ENCODE results near the gene SULT1C4. TPM values are rescaled to one million over a fixed set of nuclear protein-coding genes. Genes with fewer than 3 reads are reported as not detected.

Gene SULT1C4
- polyA plus RNA-seq, 2 donors: 0.12 to 0.27 TPM

DNA sequence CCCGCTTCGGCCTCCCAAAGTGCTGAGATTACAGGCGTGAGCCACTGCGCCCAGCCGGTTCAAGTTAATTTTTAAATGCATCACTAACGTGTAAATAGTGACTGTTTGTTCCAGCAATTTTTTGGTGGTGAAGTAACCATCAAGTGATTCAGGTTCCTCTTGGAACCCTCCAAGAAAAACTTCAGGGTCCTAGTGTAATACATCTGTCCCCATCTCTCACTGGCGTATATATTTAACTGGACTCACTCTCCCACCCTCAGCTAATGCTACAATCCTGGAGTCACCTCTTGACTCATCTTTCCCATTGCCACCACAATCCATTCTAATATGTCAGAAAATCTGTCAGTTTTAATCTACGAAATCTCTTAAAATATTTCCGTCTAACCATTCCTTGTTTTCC is 10.3 kb downstream of the SULT1C4 start:
- WGBS, 2 donors: 87 to 91% methylated on average over 9 of the region's 9 CpGs
- no peak overlapping the region for H3K27ac ChIP-seq (ENCODE audit: low read depth in 2 of 2, low read length in 1 of 2)
- no peaks in the 10 kb centered on the region for H3K27me3 ChIP-seq (ENCODE audit: control insufficient read depth in 1 of 2, insufficient read depth in 2 of 2, low read length in 2 of 2)
- H3K9me3 ChIP-seq (ENCODE audit: control insufficient read depth in 2 of 2, insufficient read depth in 1 of 2, low read depth in 1 of 2, low read length in 1 of 2): no peaks in the 10 kb centered on the region
- H3K36me3 ChIP-seq (ENCODE audit: control insufficient read depth in 2 of 2, insufficient read depth in 2 of 2, low read length in 1 of 2): no peaks in the 10 kb centered on the region
- no peaks in the 10 kb centered on the region for H3K4me1 ChIP-seq (ENCODE audit: control insufficient read depth in 2 of 2, insufficient read depth in 2 of 2, low read length in 1 of 2)
- H3K4me3 ChIP-seq (ENCODE audit: low read depth in 1 of 2, low read length in 2 of 2): no peak overlapping the region

DNA sequence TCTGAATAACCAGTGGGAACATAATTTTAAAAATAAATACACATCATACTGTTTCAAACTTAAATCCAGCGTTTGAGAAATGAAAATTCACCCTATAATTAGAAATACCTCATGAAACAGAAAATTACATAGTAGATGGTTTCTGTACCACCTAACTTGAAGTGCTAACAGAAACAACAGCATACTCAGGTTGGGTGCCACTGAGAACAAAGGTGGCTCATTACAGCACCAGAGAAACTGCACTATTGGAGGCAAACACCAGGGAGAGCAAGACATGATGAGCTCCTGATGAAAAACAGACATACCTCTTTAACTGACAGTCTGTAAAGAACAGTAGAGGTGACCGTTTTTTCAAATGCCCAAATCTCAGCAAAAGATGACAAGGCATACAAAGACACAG is 12.6 kb downstream of the SULT1C4 start:
- Histone ChIP-seq H3K27me3 (ENCODE audit: control insufficient read depth in 1 of 2, insufficient read depth in 2 of 2, low read length in 2 of 2) (no peaks in the 10 kb centered on the region), H3K27ac (ENCODE audit: low read depth in 2 of 2, low read length in 1 of 2) (no peak overlapping the region), H3K36me3 (ENCODE audit: control insufficient read depth in 2 of 2, insufficient read depth in 2 of 2, low read length in 1 of 2) (no peaks in the 10 kb centered on the region), H3K9me3 (ENCODE audit: control insufficient read depth in 2 of 2, insufficient read depth in 1 of 2, low read depth in 1 of 2, low read length in 1 of 2) (no peaks in the 10 kb centered on the region), H3K4me1 (ENCODE audit: control insufficient read depth in 2 of 2, insufficient read depth in 2 of 2, low read length in 1 of 2) (no peaks in the 10 kb centered on the region), H3K4me3 (ENCODE audit: low read depth in 1 of 2, low read length in 2 of 2) (no peak overlapping the region)
- 70 to 80% methylated on average over 2 of the region's 2 CpGs for WGBS, 2 donors

DNA sequence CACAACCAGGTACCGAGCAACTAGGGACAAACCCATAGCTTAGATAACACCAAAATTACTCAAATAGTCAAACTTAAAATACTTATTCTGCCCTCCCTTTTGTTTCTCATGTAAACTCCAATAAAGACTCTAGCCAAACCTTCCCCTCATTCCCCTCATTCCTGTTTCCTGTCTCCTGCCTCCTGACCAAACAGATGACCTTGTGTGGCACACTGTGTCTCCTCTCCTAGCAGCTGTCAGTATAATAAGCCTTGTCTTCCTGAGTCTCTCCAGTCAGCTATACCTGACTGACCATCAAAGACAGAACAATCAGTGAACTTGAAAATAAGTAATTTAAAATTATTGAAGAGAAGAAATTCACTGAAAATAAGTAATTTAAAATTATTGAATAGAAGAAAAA is 14.3 kb downstream of the SULT1C4 start:
- H3K9me3 ChIP-seq (ENCODE audit: control insufficient read depth in 2 of 2, insufficient read depth in 1 of 2, low read depth in 1 of 2, low read length in 1 of 2): no peaks in the 10 kb centered on the region
- 83 to 89% methylated on average over 1 of the region's 1 CpG for WGBS, 2 donors
- no peaks in the 10 kb centered on the region for H3K27me3 ChIP-seq (ENCODE audit: control insufficient read depth in 1 of 2, insufficient read depth in 2 of 2, low read length in 2 of 2)
- H3K4me3 ChIP-seq (ENCODE audit: low read depth in 1 of 2, low read length in 2 of 2): no peak overlapping the region
- H3K27ac ChIP-seq (ENCODE audit: low read depth in 2 of 2, low read length in 1 of 2): no peak overlapping the region
- H3K36me3 ChIP-seq (ENCODE audit: control insufficient read depth in 2 of 2, insufficient read depth in 2 of 2, low read length in 1 of 2): no peaks in the 10 kb centered on the region
- no peaks in the 10 kb centered on the region for H3K4me1 ChIP-seq (ENCODE audit: control insufficient read depth in 2 of 2, insufficient read depth in 2 of 2, low read length in 1 of 2)

DNA sequence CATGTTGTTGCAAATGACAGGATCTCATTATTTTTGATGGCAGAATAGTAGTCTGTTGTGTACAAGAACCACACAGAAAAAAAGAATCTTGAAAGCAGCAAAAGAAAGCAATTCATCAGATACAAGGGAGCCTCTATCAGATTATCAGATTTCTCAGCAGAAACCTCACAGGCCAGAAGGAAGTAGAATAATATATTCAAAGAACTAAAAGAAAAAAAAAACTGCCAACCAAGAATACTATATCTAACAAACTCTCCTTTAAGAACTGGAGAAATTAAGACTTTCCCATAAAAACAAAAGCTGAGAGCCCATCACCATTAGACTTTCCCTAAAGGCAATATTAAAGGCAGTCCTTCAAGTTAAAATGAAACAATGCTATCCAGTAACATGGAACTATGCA is 15.4 kb downstream of the SULT1C4 start:
- no peaks in the 10 kb centered on the region for H3K36me3 ChIP-seq (ENCODE audit: control insufficient read depth in 2 of 2, insufficient read depth in 2 of 2, low read length in 1 of 2)
- H3K9me3 ChIP-seq (ENCODE audit: control insufficient read depth in 2 of 2, insufficient read depth in 1 of 2, low read depth in 1 of 2, low read length in 1 of 2): no peaks in the 10 kb centered on the region
- no peak overlapping the region for H3K27ac ChIP-seq (ENCODE audit: low read depth in 2 of 2, low read length in 1 of 2)

DNA sequence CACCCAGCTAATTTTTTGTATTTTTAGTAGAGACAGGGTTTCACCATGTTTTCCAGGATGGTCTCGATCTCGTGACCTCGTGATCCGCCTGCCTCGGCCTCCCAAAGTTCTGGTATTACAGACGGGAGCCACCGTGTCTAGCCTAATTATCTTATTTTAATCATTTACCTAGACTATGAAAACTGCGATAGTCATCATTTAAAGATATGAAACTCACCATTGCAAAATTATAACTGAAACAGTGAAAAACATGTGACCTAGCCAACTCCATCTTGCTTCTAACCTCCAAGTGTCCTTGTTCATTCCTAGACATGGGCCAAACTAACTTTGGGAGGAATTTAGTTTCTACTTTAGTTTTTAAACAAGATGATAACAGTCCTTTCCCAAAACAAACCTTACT is 17.4 kb downstream of the SULT1C4 start:
- no peak overlapping the region for H3K4me3 ChIP-seq (ENCODE audit: low read depth in 1 of 2, low read length in 2 of 2)
- peaks cover 5 to 8% of the 10 kb centered on the region in 2 donors for H3K9me3 ChIP-seq (ENCODE audit: control insufficient read depth in 2 of 2, insufficient read depth in 1 of 2, low read depth in 1 of 2, low read length in 1 of 2)
- H3K4me1 ChIP-seq (ENCODE audit: control insufficient read depth in 2 of 2, insufficient read depth in 2 of 2, low read length in 1 of 2): no peaks in the 10 kb centered on the region
- 96 to 97% methylated on average over 8 of the region's 8 CpGs for WGBS, 2 donors
- no peaks in the 10 kb centered on the region for H3K36me3 ChIP-seq (ENCODE audit: control insufficient read depth in 2 of 2, insufficient read depth in 2 of 2, low read length in 1 of 2)
- no peaks in the 10 kb centered on the region for H3K27me3 ChIP-seq (ENCODE audit: control insufficient read depth in 1 of 2, insufficient read depth in 2 of 2, low read length in 2 of 2)
- no peak overlapping the region for H3K27ac ChIP-seq (ENCODE audit: low read depth in 2 of 2, low read length in 1 of 2)

More for the DNA sequence above, 15.4 kb downstream of the SULT1C4 start:
- Histone ChIP-seq H3K27me3 (ENCODE audit: control insufficient read depth in 1 of 2, insufficient read depth in 2 of 2, low read length in 2 of 2) (no peaks in the 10 kb centered on the region), H3K4me3 (ENCODE audit: low read depth in 1 of 2, low read length in 2 of 2) (no peak overlapping the region), H3K4me1 (ENCODE audit: control insufficient read depth in 2 of 2, insufficient read depth in 2 of 2, low read length in 1 of 2) (no peaks in the 10 kb centered on the region)

DNA sequence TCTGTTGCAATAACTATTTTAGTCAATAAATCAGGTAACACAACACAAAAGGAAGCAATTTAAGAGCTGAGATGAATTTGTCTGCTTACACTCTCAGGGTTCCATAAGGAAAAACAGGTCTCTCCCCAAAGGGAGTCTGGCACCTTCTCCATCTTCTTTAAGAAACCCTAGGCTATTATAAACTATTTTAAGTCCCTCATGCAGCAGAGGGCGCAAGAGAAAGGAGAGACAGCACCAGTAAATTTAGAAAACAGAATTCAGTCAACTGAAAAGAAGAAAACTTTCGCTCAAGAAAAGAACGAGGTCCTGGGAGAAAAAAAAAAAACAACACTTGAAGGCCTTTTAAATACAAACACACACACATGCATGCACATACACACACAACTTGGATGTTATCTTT is 19.1 kb downstream of the SULT1C4 start:
- no peaks in the 10 kb centered on the region for H3K36me3 ChIP-seq (ENCODE audit: control insufficient read depth in 2 of 2, insufficient read depth in 2 of 2, low read length in 1 of 2)
- 64 to 75% methylated on average over 3 of the region's 3 CpGs for WGBS, 2 donors
- H3K4me1 ChIP-seq (ENCODE audit: control insufficient read depth in 2 of 2, insufficient read depth in 2 of 2, low read length in 1 of 2): no peaks in the 10 kb centered on the region
- no peaks in the 10 kb centered on the region for H3K27me3 ChIP-seq (ENCODE audit: control insufficient read depth in 1 of 2, insufficient read depth in 2 of 2, low read length in 2 of 2)
- no peak overlapping the region for H3K4me3 ChIP-seq (ENCODE audit: low read depth in 1 of 2, low read length in 2 of 2)
- H3K9me3 ChIP-seq (ENCODE audit: control insufficient read depth in 2 of 2, insufficient read depth in 1 of 2, low read depth in 1 of 2, low read length in 1 of 2): peaks cover 5 to 8% of the 10 kb centered on the region in 2 donors
- H3K27ac ChIP-seq (ENCODE audit: low read depth in 2 of 2, low read length in 1 of 2): no peak overlapping the region

DNA sequence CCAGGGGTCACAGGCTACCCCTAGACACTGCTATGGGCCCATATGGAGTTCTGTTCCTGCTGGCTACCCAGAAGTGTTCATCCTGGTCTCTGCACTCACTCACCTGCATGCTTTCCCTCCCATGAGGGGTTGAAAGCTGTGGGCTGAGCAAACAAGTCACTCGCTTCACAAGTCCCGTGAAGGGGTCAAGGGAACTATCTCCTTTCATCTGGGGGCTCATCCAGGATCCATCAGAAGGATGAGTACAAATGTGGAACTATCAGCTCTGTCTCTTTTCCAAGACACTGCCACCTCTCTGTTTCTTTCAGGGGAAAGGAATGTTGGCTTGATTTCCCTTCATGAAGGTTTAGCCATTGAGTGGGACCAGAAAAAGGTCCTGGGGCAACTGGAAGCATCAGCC is 21.7 kb downstream of the SULT1C4 start:
- Histone ChIP-seq H3K36me3 (ENCODE audit: control insufficient read depth in 2 of 2, insufficient read depth in 2 of 2, low read length in 1 of 2) (no peaks in the 10 kb centered on the region), H3K4me3 (ENCODE audit: low read depth in 1 of 2, low read length in 2 of 2) (no peak overlapping the region), H3K9me3 (ENCODE audit: control insufficient read depth in 2 of 2, insufficient read depth in 1 of 2, low read depth in 1 of 2, low read length in 1 of 2) (peaks cover 5 to 8% of the 10 kb centered on the region in 2 donors), H3K27ac (ENCODE audit: low read depth in 2 of 2, low read length in 1 of 2) (no peak overlapping the region), H3K27me3 (ENCODE audit: control insufficient read depth in 1 of 2, insufficient read depth in 2 of 2, low read length in 2 of 2) (no peaks in the 10 kb centered on the region), H3K4me1 (ENCODE audit: control insufficient read depth in 2 of 2, insufficient read depth in 2 of 2, low read length in 1 of 2) (no peaks in the 10 kb centered on the region)
- 89 to 97% methylated on average over 2 of the region's 2 CpGs for WGBS, 2 donors

DNA sequence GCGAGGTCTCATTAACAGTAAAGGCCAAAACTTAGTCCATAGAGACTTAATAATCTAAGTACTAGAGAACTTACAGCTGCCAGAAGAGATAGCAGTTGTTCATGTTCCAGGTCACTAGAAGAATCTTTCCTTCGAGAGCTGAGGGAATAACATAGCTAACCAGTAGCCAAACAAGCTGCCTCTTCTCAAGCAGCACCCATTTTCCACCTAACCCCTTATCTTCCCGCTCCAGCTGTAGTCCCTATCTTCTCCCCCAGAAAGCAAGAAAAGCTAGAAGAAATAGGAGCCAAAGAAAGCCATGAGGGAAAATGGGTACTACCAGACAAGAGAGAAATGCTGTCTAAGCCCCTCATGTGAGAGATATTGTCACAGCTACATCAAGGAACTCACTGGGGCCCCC is 24.0 kb downstream of the SULT1C4 start:
- no peaks in the 10 kb centered on the region for H3K36me3 ChIP-seq (ENCODE audit: control insufficient read depth in 2 of 2, insufficient read depth in 2 of 2, low read length in 1 of 2)
- WGBS, 2 donors: 74 to 81% methylated on average over 3 of the region's 3 CpGs

DNA sequence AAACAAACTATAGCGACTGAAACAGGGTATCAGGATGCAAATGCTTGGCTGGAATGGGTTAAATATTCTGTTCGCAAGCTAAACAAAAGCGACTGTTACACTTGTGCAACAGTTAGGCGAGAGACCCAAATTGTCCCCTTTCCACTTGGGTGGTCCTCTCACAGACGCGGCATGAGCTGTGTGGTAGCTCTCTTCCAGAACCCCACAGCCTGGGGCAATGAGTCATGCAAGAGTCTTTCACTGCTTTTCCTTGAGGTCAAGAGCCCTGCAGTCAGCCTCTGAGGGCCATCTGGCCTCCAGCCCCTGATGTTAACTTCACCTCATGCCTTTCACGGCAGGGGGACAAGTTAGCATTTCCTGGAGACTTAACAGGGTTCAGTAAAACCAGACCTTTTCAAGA is 25.7 kb downstream of the SULT1C4 start:
- Histone ChIP-seq H3K4me1 (ENCODE audit: control insufficient read depth in 2 of 2, insufficient read depth in 2 of 2, low read length in 1 of 2) (no peaks in the 10 kb centered on the region), H3K27ac (ENCODE audit: low read depth in 2 of 2, low read length in 1 of 2) (no peak overlapping the region), H3K27me3 (ENCODE audit: control insufficient read depth in 1 of 2, insufficient read depth in 2 of 2, low read length in 2 of 2) (no peaks in the 10 kb centered on the region), H3K36me3 (ENCODE audit: control insufficient read depth in 2 of 2, insufficient read depth in 2 of 2, low read length in 1 of 2) (no peaks in the 10 kb centered on the region), H3K4me3 (ENCODE audit: low read depth in 1 of 2, low read length in 2 of 2) (no peak overlapping the region), H3K9me3 (ENCODE audit: control insufficient read depth in 2 of 2, insufficient read depth in 1 of 2, low read depth in 1 of 2, low read length in 1 of 2) (peaks cover 5 to 11% of the 10 kb centered on the region in 2 donors)
- 55 to 59% methylated on average over 7 of the region's 7 CpGs for WGBS, 2 donors

More for the DNA sequence above, 24.0 kb downstream of the SULT1C4 start:
- Histone ChIP-seq H3K4me1 (ENCODE audit: control insufficient read depth in 2 of 2, insufficient read depth in 2 of 2, low read length in 1 of 2) (no peaks in the 10 kb centered on the region), H3K9me3 (ENCODE audit: control insufficient read depth in 2 of 2, insufficient read depth in 1 of 2, low read depth in 1 of 2, low read length in 1 of 2) (peaks cover 5 to 11% of the 10 kb centered on the region in 2 donors), H3K27ac (ENCODE audit: low read depth in 2 of 2, low read length in 1 of 2) (no peak overlapping the region), H3K4me3 (ENCODE audit: low read depth in 1 of 2, low read length in 2 of 2) (no peak overlapping the region), H3K27me3 (ENCODE audit: control insufficient read depth in 1 of 2, insufficient read depth in 2 of 2, low read length in 2 of 2) (no peaks in the 10 kb centered on the region)

DNA sequence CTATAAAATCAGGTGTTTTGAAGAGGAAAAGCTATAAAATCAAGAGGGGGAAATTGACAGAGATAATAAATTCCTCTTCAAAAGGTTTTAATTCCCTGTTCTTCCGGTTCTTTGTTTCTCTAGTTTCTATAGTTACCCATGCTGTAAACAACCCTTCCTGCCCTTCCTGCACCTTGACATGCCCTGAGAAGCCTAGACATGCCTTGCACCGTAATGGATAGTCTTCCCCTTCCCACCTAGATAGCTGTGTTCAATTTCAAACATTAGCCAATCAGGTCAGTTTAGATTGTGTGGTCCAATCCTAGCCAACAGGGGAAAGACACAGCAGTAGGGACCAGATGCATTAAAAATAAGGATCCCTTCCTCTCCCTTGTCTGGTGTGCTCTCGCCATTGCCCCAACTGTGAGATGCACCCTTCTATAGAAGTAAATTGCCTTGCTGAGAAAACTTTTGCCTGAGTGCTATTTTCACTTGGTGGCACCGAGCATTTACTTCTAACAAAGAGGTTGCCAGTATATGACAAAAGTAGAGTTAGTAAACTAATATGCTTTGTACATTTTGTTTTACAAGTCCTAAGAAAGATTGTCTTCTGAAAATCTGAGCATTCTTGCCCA is 27.1 kb downstream of the SULT1C4 start:
- 63 to 65% methylated on average over 4 of the region's 4 CpGs for WGBS, 2 donors
- H3K36me3 ChIP-seq (ENCODE audit: control insufficient read depth in 2 of 2, insufficient read depth in 2 of 2, low read length in 1 of 2): no peaks in the 10 kb centered on the region
- H3K4me3 ChIP-seq (ENCODE audit: low read depth in 1 of 2, low read length in 2 of 2): no peak overlapping the region
- H3K27ac ChIP-seq (ENCODE audit: low read depth in 2 of 2, low read length in 1 of 2): no peak overlapping the region
- H3K9me3 ChIP-seq (ENCODE audit: control insufficient read depth in 2 of 2, insufficient read depth in 1 of 2, low read depth in 1 of 2, low read length in 1 of 2): peaks cover 2 to 6% of the 10 kb centered on the region in 2 donors
- no peaks in the 10 kb centered on the region for H3K4me1 ChIP-seq (ENCODE audit: control insufficient read depth in 2 of 2, insufficient read depth in 2 of 2, low read length in 1 of 2)
- no peaks in the 10 kb centered on the region for H3K27me3 ChIP-seq (ENCODE audit: control insufficient read depth in 1 of 2, insufficient read depth in 2 of 2, low read length in 2 of 2)
